Skeletal muscle satellite cell (primary cell): ENCODE data around the gene A2ML1.
A peak's percentile ranks its signal among the peaks of the same experiment; 100 is the strongest.
"Not testable (repeated sequence)": the region's sequence is repeated elsewhere in the genome, so short reads cannot be mapped to it uniquely, and the experiment has no call there.

Experiments
- H3K27me3 ChIP-seq: 2 replicates; pipeline ENCODE4 v1.7.0; 2013; ENCODE audit warnings: low read length; ENCODE audit not compliant: control insufficient read depth, insufficient read depth
- H3K36me3 ChIP-seq: 2 replicates; pipeline ENCODE4 v1.7.0; 2013; ENCODE audit warnings: mild to moderate bottlenecking, control low read depth, low read length; ENCODE audit not compliant: insufficient read depth
- H3K4me1 ChIP-seq: 2 replicates; pipeline ENCODE4 v1.7.0; 2013; ENCODE audit warnings: low read length; ENCODE audit not compliant: control insufficient read depth, insufficient read depth
- H3K4me2 ChIP-seq: 2 replicates; pipeline ENCODE4 v1.7.0; 2013; ENCODE audit warnings: mild to moderate bottlenecking, low read length
- H3K4me3 ChIP-seq: 2 replicates; pipeline ENCODE4 v1.7.0; 2013; ENCODE audit warnings: low read length
- H3K9ac ChIP-seq: 2 replicates; pipeline ENCODE4 v1.7.0; 2013; ENCODE audit warnings: mild to moderate bottlenecking, low read depth, low read length, moderate library complexity
- H3K9me3 ChIP-seq: replicated peaks from 2 replicates; pipeline ENCODE4 v1.7.0; 2013; ENCODE audit warnings: mild to moderate bottlenecking, control low read depth, low read length

A2ML1 gene

DNA sequence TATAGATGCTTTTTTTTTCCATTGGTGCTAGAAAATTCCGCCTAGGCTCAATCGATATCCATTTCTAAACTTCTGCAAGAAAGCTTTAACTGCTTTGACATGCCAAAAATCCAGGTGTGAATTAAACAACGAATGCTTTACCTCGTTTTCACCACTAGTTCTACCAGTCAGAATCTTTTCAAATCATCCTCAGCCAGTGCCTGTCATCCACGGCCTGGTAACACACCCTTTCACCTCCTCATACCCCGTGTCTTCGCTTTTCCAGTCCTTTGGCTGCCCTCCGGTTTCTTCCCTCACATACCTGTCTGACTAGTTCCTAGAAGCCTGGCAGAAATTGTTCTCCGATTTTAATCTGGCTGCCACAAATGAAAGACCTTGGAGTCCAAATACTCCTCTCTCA, 90.5 kb downstream of the A2ML1 start:
- H3K36me3 ChIP-seq, result no peaks in the 10 kb centered on the region
- no peak overlapping the region for H3K9ac ChIP-seq
- no peaks in the 10 kb centered on the region for H3K27me3 ChIP-seq
- H3K4me1 ChIP-seq, result peaks cover 9% of the 10 kb centered on the region
- no peak overlapping the region for H3K4me3 ChIP-seq
- H3K9me3 ChIP-seq, result no peaks in the 10 kb centered on the region
- H3K4me2 ChIP-seq, result no peak overlapping the region

GRCh38 chr12:8913702-8914032, 91.2 kb downstream of the A2ML1 start:
- no peaks in the 10 kb centered on the region for H3K27me3 ChIP-seq
- H3K4me1 ChIP-seq, result peaks cover 9% of the 10 kb centered on the region
- H3K36me3 ChIP-seq, result peaks cover 3% of the 10 kb centered on the region
- H3K9ac ChIP-seq, result peak overlapping the region; percentile 82
- peak overlapping the region; percentile 96 for H3K4me3 ChIP-seq
- no peaks in the 10 kb centered on the region for H3K9me3 ChIP-seq
- peak overlapping the region; percentile 91 for H3K4me2 ChIP-seq

DNA sequence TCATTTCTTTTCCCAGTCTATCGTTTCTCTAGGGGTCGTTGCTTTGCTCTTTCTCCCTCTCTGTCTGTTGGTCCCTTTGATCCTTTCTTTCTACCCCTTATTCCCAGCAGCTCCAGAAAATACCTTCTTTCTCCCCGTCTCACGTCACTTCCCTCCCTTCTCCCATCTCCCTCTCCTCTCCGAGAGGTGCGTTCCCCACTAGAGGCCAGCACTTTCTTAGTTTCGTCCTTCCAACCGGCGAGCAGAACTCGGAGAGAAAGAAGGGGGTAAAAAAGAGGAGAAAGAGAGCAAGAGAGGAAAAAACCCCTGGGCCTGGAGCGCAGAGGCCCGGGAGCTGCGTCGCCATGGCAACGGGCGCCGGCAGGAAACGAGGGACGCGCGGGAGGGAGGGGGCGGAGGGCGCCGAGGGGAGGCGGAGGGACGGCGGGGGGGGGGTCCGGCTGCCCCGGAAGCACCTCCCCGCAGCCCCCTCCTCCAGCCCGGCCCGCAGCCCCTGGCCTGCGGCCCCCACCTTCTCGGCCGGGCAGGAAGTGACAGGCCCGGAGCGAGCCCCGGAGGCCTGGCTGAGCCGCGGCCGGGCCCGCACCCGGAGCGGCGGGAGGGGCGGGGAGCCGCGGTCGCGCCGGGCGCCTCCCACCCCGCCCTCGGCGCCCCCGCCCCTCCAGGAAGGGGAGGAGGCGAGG, 91.8 kb downstream of the A2ML1 start, which contains the start of gene PHC1:
PHC1 (plus strand) TSS at position 477 of the 683 bp plus-strand sequence. CDS start 3,169 bp downstream, outside the sequence.
- not testable (repeated sequence) for H3K27me3 ChIP-seq, H3K4me1 ChIP-seq, H3K36me3 ChIP-seq, H3K9me3 ChIP-seq
- Histone ChIP-seq H3K4me2 (peak within 1 kb of the TSS; percentile 100), H3K9ac (peak within 1 kb of the TSS; percentile 82), H3K4me3 (peak within 1 kb of the TSS; percentile 96)

DNA sequence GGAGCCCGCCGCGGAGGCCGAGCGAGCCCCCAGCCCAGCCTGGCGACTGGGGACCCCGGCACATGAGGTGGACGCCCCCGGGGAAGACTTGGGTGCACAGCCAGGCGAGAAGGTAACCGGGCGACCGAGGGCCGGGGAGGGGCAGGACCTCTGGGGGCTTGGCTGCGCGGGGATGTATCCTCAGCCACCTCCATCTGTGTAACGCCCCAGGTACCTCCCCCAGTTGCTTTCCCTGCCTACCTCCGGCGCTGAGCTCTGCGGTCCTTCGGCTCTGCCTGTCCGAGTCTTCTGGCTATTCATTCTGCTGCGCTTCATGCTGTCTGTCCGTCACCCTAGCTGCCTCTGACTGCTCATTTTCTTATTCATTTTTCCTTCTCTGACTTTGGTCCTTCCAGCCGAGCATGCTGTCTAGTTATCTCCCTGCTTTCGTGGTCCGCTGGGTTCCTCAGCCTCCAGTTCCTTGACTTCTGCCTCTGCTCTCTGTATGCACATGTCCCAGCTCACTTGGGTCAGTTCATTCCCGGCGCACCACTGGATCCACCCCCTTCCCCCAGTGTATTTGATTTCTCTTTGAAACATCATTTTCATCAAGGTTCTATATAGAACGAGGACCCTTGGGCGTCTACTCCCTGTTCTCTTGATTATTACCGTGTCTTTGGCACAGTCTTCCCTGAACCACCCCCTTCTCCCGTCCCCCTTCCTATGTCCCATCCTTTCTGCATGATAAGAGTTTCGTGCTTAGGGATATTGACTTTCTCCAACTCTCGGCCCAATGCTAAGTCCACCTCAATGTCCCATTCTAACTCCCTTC, 92.5 kb downstream of the A2ML1 start:
- Histone ChIP-seq H3K4me2 (peak overlapping the region; percentile 100), H3K4me3 (peak overlapping the region; percentile 89), H3K4me1 (peaks cover 9% of the 10 kb centered on the region), H3K9me3 (no peaks in the 10 kb centered on the region), H3K36me3 (peaks cover 3% of the 10 kb centered on the region), H3K27me3 (no peaks in the 10 kb centered on the region), H3K9ac (peak overlapping the region; percentile 82)

- Histone ChIP-seq H3K4me1 (peaks cover 9% of the 10 kb centered on the region), H3K27me3 (no peaks in the 10 kb centered on the region), H3K9ac (no peak overlapping the region), H3K9me3 (no peaks in the 10 kb centered on the region), H3K36me3 (peaks cover 3% of the 10 kb centered on the region), H3K4me2 (peak overlapping the region; percentile 100), H3K4me3 (no peak overlapping the region)
Measured at GRCh38 chr12:8916154-8916553, 93.7 kb downstream of the A2ML1 start.

DNA sequence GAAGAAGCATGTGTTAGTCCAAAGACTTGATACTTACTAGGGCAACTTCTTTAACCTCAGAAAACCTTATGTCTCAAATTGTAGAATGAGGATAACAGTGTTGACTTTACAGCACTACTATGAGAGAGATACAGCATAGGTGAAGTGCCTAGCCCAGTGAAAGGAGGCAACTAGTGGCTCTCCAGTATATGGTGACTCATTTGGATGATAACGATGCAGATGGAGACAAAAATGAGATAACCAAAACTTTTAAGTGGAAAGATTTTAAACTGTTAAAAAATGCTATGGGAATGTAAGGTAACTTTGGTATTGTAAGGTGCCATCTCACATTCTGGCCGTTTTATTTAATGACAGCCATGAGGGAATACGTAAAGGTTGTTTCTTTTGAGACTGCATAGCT, 94.6 kb downstream of the A2ML1 start:
- peaks cover 9% of the 10 kb centered on the region for H3K4me1 ChIP-seq
- no peak overlapping the region for H3K4me2 ChIP-seq
- H3K27me3 ChIP-seq, result no peaks in the 10 kb centered on the region
- H3K4me3 ChIP-seq, result no peak overlapping the region
- peaks cover 3% of the 10 kb centered on the region for H3K36me3 ChIP-seq
- no peaks in the 10 kb centered on the region for H3K9me3 ChIP-seq
- H3K9ac ChIP-seq, result no peak overlapping the region

- Histone ChIP-seq H3K9me3 (no peaks in the 10 kb centered on the region), H3K4me2 (no peak overlapping the region), H3K27me3 (no peaks in the 10 kb centered on the region), H3K4me3 (no peak overlapping the region), H3K4me1 (peaks cover 9% of the 10 kb centered on the region), H3K9ac (no peak overlapping the region), H3K36me3 (peaks cover 3% of the 10 kb centered on the region)
Measured at GRCh38 chr12:8917751-8918150, 95.3 kb downstream of the A2ML1 start.

DNA sequence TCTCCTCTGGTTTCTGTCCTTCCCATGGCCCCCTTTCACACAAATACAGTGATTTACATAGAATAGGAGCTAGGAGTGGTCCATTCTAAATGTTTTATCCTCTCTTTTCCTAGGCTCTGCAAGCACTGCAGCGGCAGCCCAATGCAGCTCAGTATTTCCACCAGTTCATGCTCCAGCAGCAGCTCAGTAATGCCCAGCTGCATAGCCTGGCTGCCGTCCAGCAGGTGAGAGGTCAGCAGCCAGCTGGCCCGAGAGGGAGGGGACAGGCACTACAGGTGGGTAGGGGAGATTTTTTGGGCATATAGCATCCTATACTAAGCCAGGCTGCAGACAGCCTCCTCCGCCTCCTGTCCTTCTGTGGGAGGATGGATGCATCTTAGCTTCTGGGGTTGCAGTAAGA, 97.2 kb downstream of the A2ML1 start:
- not testable (repeated sequence) for H3K9me3 ChIP-seq, H3K36me3 ChIP-seq, H3K4me1 ChIP-seq, H3K27me3 ChIP-seq, H3K9ac ChIP-seq, H3K4me3 ChIP-seq, H3K4me2 ChIP-seq

DNA sequence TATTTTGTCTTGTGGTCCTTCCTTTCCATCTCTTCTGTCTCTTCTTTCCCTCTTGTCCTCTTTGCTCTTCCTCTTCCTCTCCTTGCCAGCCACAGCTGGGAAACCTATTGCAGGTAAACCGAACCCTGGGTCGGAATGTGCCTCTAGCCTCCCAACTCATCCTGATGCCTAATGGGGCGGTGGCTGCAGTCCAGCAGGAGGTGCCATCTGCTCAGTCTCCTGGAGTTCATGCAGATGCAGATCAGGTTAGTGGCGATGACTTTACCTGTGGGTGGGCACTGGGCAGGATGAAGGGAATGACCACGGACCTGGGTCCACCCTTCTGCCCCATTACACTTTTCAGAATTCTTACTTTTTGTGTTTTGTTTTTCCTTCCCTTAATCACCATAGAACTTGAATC, 100.1 kb downstream of the A2ML1 start:
- Histone ChIP-seq H3K4me2 (no peak overlapping the region), H3K27me3 (no peaks in the 10 kb centered on the region), H3K9ac (no peak overlapping the region), H3K4me1 (no peaks in the 10 kb centered on the region), H3K36me3 (peaks cover 3% of the 10 kb centered on the region), H3K4me3 (no peak overlapping the region), H3K9me3 (no peaks in the 10 kb centered on the region)
